GF-D8 (cell line): ENCODE data around the gene SLC37A1.
"Not testable (repeated sequence)": the region's sequence is repeated elsewhere in the genome, so short reads cannot be mapped to it uniquely, and the experiment has no call there.

Experiments
- DNase-seq: peaks from one replicate; lab custom pipeline; 2025; lab: John Stamatoyannopoulos, UW

Gene SLC37A1

DNA sequence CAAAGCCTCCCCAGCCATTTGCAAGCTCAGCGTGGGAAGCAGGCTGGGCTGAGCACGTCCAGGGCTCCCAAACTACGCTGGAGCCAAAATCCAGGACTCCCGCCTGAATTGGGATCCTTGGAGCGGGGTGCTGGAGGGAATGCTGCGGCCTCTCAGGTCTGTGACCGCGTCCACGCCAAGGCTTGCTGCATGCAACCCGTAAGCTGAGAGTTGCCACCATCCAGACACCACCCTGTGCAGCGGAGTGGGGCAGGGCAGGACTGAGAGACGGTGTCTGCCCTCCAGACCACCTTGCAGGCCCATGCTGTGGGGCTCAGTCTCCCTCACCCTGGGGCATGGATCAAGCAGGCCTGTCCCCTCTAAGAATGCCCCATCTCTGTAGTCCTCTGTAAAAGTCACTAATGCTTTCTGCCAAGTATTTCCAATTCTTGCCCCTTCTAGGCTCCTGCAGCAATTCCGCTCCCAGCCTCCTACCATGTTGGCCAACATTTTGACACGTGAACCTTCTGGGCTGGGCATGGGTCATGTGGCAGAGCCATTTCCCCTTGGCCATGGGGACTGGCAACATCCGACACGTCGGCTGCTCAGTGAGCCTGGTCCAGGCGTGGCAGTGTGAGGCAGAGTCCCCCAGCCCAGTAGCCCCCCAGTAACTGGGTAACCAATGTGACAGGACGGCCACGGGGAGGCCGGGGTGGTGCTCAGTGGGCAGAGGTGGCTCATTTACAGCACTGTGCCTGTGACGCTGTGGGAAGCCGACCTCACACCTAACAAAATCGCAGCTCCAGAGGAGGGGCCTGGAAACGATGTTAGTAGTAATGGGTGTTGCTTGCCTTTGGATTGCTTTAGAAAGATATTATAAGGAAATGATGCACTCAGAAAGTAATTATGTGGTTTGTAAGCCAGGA lies 81.9 kb downstream of the SLC37A1 start:
- DNase-seq = no peak

DNA sequence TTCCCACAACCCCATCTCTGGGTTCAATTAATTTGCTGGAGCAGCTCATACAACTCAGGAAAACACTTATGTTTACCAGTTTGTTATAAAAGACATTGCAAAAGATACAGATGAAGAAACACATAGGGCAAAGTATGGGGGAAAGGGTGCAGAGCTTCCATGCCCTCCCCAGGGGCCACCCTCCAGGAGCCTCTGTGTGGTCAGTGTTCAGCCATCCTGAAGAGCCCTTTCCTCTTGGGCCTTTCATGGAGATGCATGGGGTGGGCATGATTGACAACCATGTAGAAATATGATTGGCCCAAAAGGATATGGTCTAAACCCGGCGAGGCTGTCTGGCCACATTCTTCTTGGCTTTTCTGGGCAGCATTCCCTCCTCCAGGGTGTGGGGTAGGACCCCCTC lies 83.0 kb downstream of the SLC37A1 start:
- no peak for DNase-seq

DNA sequence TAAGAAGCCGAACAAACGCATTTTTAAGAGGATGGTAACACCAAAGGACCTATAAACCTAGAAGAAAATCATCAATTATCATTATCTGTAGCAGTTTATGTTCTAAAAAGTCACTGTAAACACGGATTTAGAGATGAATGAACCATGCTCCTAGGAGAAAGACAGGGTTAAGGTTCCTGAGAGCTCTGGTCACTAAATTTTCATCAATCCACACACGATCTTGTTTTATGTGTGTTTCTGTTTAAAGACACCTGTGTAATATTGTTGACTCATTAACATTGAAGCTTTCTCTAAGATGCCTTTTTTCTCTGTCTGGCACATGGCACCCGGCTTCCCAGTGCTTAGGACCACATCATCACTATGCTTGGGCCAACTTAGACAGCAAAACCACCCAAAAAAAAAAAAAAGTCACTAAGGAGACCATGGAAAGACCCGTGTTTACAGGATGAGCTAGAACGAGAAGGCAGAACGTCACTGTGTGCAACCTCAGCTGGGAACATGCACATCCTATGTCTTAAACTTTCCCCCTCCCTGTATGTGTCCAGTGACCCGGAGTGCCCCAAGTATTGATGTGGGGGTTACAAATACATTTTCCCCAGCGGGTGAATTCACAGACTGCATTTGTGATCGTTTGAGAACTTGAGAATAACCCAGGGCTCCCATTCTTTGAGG lies 84.0 kb downstream of the SLC37A1 start:
- no peak for DNase-seq

DNA sequence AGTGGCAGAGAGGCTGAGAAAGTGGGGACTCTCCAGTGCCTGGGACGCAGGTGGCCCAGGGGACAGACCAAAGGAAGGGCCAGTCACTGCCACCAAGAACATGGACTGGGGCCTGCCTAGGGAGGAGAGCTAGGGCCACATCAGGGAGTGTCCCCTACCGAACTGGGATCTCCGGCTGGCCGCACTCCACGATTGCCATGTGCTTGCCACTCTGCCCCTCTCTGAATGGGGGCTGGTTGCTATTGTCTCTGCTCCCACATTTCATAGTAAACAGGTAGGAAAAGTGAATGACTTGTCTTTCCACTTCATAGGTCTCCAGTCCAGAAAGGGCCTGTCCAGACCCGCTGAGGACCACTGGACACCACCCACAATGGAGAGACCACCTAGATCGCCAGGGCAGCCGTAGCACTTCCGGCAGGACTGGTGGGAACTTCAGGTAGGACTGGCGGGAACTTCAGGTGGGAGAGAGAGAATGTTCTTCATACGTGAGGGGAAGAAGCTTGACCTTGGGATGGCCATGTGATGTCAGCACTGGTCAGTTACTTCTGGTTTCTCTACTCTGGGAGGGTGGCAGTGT lies 84.6 kb downstream of the SLC37A1 start:
- DNase-seq = no peak

- no peak for DNase-seq
These were observed 85.8 kb downstream of the SLC37A1 start for GRCh38 chr21:42599486-42599885.

- no peak for DNase-seq
These were observed 86.3 kb downstream of the SLC37A1 start for GRCh38 chr21:42599962-42600361.

DNA sequence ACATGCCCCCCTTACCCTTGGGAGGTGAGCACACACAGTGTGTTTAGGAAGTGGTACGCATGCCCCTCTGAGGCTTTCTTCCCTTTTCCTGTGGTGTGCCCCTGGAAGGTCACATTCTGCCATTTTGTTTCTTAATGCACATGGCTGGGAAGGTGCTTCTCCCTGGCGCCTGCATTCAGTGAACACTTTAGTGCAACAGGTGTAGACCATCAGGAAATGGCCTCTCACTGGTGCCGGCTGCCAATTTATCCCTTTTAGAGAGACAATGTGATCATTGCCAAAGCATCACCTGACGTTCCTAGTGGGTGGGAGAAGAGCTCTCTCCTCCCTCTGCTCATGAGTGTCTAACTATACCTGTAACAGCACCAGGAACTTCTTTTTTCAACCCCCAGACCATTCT lies 88.0 kb downstream of the SLC37A1 start:
- DNase-seq = no peak

DNA sequence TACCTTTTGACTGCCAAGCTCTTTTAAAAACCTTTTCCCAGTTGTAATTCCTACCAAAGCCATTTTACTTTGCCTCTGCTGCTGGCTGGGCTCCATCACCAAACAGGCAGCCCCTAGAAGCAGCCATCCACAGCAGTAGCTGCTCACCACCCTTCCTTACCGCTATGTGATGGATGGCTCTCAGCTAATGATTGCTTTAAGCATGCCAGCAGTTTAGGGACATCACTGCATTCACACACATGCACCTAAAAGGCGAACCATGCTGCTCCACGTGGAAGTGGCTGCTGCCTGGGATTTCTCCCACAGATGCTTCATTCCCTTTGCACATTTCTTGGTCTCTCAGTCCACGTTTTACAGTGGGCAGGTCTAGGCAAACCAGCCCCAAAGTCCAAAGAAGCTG lies 93.5 kb downstream of the SLC37A1 start:
- no peak for DNase-seq

GRCh38 chr21:42607525-42608102 lies 94.0 kb downstream of the SLC37A1 start:
- DNase-seq = no peak

- DNase-seq = no peak
These were observed 94.8 kb downstream of the SLC37A1 start for GRCh38 chr21:42608446-42608845.

DNA sequence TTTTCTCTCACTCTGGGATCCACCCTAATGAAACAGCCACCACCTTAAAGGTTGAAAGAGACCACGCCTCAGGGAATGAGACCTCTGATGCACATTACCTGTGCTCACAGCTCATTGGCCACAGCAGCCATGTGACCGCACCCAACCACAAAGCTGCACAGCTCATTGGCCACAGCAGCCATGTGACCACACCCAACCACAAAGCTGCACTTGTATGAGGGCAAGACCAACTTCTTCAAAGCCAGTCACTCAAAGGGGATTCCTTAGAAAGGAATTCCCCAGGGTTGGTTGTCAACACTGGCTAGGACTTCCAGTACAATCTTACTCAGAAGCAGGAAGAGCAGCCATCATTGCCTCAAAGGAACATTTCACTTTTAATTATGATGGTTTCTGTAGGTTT lies 96.2 kb downstream of the SLC37A1 start:
- DNase-seq = no peak

- DNase-seq = no peak
These were observed 98.2 kb downstream of the SLC37A1 start for GRCh38 chr21:42611852-42612251.

GRCh38 chr21:42612390-42612789 lies 98.7 kb downstream of the SLC37A1 start:
- no peak for DNase-seq

GRCh38 chr21:42613756-42614155 lies 100.1 kb downstream of the SLC37A1 start:
- DNase-seq = no peak

DNA sequence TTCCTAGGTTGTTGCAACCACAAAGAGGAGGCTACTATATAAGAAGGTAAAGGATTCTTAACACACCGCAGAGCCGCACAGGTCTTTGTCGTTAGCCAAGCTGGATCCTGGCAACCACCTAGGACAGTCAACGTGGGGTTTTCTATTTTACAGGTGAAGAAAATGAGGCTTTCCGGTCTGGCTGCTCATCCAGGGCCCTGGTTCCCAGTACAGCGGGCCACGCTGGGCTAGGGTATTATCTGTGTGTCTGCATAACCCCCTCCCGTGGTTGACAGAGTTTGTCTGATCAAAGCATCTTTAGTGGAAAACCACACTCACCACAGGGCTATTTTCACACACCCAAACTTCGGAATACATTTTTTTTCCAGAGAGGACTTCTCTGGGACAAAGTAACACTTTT lies 100.7 kb downstream of the SLC37A1 start:
- DNase-seq = peak; percentile 10

DNA sequence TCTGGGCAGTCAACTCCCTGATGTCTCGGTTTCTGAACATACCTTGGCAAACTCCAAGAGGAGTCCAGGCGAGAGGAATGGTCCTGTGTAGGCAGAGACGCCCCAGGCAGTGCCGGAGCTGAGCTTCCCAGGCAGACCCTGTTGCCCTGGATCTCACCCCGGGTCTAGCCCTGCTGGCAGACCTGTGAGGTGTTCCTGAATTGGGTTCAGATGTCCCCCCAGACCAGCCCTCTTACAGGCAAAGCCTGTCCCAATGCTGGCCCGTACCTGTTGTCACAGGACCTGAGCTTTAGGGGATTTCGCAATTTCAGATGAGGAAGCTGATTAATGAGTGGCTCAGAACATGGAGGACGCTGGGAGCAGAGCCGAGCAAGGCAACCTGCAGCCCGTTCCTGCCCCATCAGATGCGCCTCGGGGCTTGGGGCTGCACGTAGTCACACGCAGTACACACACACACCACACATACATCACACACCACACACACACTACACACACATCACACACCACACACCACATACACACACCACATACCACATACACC lies 101.2 kb downstream of the SLC37A1 start:
- peak; percentile 45 for DNase-seq

DNA sequence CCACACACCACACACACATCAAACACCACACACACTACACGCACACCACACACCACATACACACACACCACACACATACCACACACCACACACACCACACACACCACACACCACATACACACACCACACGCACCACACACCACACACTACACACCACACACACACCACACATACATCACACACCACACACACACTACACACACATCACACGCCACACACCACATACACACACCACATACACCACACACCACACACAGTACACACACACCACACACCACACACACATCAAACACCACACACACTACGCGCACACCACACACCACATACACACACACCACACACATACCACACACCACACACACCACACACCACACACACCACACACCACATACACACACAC lies 101.7 kb downstream of the SLC37A1 start:
- DNase-seq = not testable (repeated sequence)

DNA sequence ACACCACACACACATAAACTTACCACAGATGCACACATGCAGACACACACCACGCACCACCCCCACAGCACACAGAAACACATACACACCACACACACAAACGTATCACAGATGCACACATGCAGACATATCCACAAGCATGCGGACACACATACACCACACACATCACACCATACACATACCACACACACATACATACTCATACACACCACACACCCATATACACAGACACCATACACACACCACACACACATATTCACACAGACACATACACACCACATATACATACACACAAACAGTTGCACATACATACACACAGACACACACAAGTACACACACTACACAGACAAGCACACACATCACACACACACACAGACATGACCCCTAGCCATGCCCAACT lies 102.3 kb downstream of the SLC37A1 start:
- DNase-seq = no peak

DNA sequence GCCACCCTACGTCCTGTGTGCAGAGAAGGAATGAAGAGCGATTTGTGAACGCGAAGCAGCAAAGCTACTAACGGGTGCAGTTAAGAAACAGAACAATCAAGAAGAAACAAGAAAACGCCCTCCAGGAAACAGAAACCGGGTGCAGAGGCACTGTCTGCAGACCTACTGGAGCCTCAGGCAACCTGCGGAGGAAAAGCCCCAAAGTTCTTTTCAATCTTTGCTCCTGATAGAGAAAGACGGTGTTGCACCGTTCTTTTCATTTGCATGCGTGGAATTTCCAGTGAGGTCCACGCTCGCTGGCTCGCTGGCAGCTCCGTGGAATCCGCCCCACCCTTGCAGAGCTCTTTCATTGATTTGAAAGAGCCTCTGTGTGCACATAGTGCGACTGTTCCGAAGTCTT lies 102.8 kb downstream of the SLC37A1 start:
- no peak for DNase-seq

- no peak for DNase-seq
These were observed 103.3 kb downstream of the SLC37A1 start for GRCh38 chr21:42616941-42617340.

DNA sequence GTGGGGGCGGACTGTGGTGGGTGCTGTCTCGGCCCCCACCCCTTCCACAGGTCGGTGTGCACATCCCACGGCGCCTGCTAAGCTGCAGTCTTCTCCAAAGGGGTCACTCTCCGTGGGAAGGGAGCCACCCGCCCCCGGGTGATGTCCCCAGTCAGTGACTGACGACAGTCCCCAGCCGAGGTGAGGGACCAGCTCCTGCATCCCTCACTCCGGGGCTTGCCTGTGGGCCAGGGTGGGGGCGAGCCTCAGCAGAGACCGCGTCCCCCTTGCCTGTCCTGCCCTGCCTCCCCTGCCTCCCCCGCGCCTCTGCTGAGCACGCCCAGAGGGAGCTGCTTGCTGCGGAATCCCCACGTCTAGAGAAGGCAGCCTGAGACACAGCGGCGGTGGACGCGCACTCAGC lies 103.8 kb downstream of the SLC37A1 start:
- DNase-seq = no peak

DNA sequence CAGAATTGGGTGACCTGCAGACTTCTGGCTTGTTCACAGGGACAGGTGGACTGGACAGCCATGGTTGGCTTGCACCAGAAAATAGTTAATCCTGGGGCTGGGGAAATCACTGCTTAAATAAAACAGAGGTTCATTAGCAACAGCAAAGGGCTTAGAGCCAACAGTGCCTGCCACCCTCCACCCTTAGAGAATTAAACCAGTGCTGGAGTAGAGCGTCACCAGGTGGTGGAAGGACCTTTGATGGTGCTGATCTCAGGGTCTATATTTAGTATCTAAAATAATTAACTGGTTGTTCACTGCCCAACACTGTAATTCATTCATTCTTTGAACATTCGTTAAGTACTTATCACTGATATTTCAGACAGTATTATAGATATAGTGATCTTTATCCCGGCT lies 105.1 kb downstream of the SLC37A1 start:
- DNase-seq = no peak

DNA sequence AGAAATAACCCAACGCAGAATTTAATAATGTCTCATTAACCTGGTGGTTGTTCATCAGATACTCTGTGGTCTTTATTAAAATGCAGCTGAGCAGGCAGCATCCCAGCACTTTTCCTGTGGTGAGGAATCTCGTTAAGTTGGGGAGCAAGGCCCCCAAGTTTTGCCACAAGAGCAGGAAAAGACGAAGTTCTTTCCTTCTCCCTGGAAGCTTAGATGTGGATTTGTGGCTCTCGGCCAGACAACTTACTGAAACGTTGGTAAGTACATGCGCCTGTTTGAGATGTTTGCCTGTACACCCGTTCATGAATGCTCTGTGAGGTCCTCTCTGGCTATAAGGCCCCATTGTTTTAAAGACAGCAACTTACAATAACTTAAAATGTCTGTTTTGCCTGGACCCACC lies 105.5 kb downstream of the SLC37A1 start:
- no peak for DNase-seq
